Colonic mucosa (tissue), 4 donors: ENCODE measurements around the gene KCNK16. TPM values are rescaled to one million over a fixed set of nuclear protein-coding genes. Genes with fewer than 3 reads are reported as not detected.

Experiments used
- DNase-seq: peaks from one replicate; pipeline ENCODE4 v3.0.0-alpha.2; 2020
- H3K27ac ChIP-seq: fragments of 200-600 bp; one replicate; pipeline ENCODE4 v1.8.0; 2021
- H3K27me3 ChIP-seq: fragments of 200-600 bp; one replicate; pipeline ENCODE4 v1.8.0; 2021
- H3K36me3 ChIP-seq: fragments of 200-600 bp; one replicate; pipeline ENCODE4 v1.8.0; 2021
- H3K4me1 ChIP-seq: fragments of 200-600 bp; one replicate; pipeline ENCODE4 v1.8.0; 2021; ENCODE audit warnings: mild to moderate bottlenecking
- H3K4me3 ChIP-seq: fragments of 200-600 bp; one replicate; pipeline ENCODE4 v1.8.0; 2021
- H3K9ac ChIP-seq, 2 donors: one replicate each; pipeline ENCODE4 v1.7.0; 2013; ENCODE audit warnings: control low read depth in 2 of 2, low read depth in 2 of 2, low read length in 2 of 2
- H3K9me3 ChIP-seq: fragments of 200-600 bp; one replicate; pipeline ENCODE4 v1.8.0; 2021
- CTCF ChIP-seq: fragments of 200-600 bp; IDR thresholded peaks from one replicate; pipeline ENCODE4 v1.8.0; 2022; ENCODE audit warnings: antibody characterized with exemption, mild to moderate bottlenecking
- intact Hi-C: fragments of 100-400 bp; cut with DNase I; formaldehyde crosslinking; loops from one replicate; pipeline ENCODE4 v1.14.1; 2022
- total RNA-seq, 2 donors: library from RNA; stranded (reverse); fragmentation: NEBNext Ultra II Directional in 1 of 2; extraction: Animal tissue kit (Norgen Biotek cat#: 25700) in 1 of 2; gene quantifications; one replicate each; pipeline ENCODE4 v1.2.1, GENCODE V29; 2021
- donor health status: healthy.
- donor health status: DM: no; HTN: no; CAD: no.
- donor health status: DM: no; HTN: no; CAD: no.

The KCNK16 gene
- total RNA-seq, 2 donors from 2014 or later: not detected

DNA sequence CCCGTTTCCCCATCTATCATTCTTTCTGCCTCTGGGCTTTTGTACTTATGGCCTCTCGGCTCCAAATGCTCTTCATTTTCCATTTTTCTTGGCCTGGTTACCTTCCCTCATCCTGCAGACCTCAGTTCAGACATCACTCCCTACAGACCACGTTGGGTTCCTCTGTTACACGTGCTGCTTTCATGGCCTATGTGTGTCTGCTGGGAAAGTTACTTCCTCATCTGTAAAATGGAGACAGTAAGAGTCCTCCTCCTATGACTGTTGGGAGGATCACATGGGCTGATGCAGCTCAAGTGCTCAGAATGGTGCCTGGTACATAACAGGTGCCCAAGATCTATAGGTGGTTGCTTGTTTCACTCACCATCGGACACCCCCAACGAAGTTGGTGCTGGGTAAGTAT lies 21.8 kb downstream of the KCNK16 start:
- H3K9me3 ChIP-seq: no peaks in the 10 kb centered on the region
- no peaks in the 10 kb centered on the region for H3K27me3 ChIP-seq
- TF ChIP-seq CTCF: no peak
- H3K4me3 ChIP-seq: no peak overlapping the region
- H3K4me1 ChIP-seq: no peaks in the 10 kb centered on the region
- no peak overlapping the region for H3K27ac ChIP-seq
- DNase-seq: no peak
- no peak overlapping the region for H3K9ac ChIP-seq
- intact Hi-C loops: no loop called here
- no peaks in the 10 kb centered on the region for H3K36me3 ChIP-seq

GRCh38 chr6:39298061-39298460 lies 24.4 kb downstream of the KCNK16 start:
- DNase-seq: no peak
- H3K4me1 ChIP-seq: no peaks in the 10 kb centered on the region
- intact Hi-C loops: no loop called here
- no peaks in the 10 kb centered on the region for H3K36me3 ChIP-seq
- no peak for TF ChIP-seq CTCF
- no peak overlapping the region for H3K27ac ChIP-seq
- H3K9ac ChIP-seq: no peak overlapping the region
- H3K27me3 ChIP-seq: no peaks in the 10 kb centered on the region
- no peaks in the 10 kb centered on the region for H3K9me3 ChIP-seq
- no peak overlapping the region for H3K4me3 ChIP-seq

GRCh38 chr6:39296745-39297640 lies 25.5 kb downstream of the KCNK16 start:
- Histone ChIP-seq H3K4me1 (no peaks in the 10 kb centered on the region), H3K9ac (no peak overlapping the region), H3K36me3 (no peaks in the 10 kb centered on the region), H3K9me3 (no peaks in the 10 kb centered on the region), H3K27me3 (no peaks in the 10 kb centered on the region), H3K4me3 (no peak overlapping the region), H3K27ac (no peak overlapping the region)
- TF ChIP-seq CTCF: no peak
- DNase-seq: no peak
- intact Hi-C loops: no loop called here

DNA sequence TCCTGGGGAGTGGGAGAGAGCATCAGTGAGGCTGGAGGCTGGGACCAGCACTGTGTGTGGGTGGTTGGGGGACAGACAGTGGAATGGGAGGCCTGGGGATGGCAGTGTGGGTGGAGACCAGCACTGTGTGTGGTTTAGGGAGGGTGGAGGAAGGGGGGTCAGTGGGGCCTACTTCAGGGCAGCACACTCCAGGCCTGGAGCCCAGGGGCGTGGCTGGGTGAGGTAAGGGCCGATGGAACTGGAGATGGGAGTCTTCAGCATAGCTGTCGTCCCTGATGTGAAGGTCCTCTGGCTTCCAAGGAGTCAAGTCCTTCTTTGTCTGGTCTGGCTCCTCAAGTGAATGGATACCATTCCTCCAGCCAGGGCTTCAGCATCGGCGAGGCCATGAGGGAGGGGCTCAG lies 26.9 kb downstream of the KCNK16 start:
- intact Hi-C loops: no loop called here
- no peak for DNase-seq
- Histone ChIP-seq H3K4me3 (no peak overlapping the region), H3K27ac (no peak overlapping the region), H3K4me1 (no peaks in the 10 kb centered on the region), H3K36me3 (no peaks in the 10 kb centered on the region), H3K9me3 (no peaks in the 10 kb centered on the region), H3K27me3 (no peaks in the 10 kb centered on the region), H3K9ac (no peak overlapping the region)
- no peak for TF ChIP-seq CTCF

DNA sequence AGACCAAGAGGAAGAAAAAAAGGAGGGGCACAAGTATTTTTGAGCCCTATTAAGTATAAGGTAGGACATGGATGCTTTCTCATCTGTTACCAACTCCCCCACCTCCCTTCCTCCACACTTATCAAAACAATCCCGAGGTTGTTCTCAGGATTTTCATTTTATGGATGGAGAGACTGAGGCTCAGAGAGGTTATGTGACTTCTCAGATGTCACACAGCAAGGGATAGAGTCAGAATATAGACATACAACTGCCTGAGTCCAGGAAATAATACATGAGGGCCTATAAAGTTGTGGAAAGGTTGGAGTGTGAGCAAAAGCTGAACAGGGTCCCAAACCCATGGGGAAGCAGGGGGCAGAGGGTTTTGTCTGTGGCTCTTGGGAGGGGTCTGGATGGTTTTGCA lies 27.6 kb downstream of the KCNK16 start:
- TF ChIP-seq CTCF: no peak
- H3K4me3 ChIP-seq: no peak overlapping the region
- DNase-seq: no peak
- no peaks in the 10 kb centered on the region for H3K27me3 ChIP-seq
- H3K9ac ChIP-seq: no peak overlapping the region
- no peak overlapping the region for H3K27ac ChIP-seq
- no peaks in the 10 kb centered on the region for H3K9me3 ChIP-seq
- no peaks in the 10 kb centered on the region for H3K36me3 ChIP-seq
- no peaks in the 10 kb centered on the region for H3K4me1 ChIP-seq
- intact Hi-C loops: no loop called here
